HG02588 (cell line): ENCODE measurements around the gene CAPN9.

Experiments
- ATAC-seq: cut with Tn5 transposase; IDR thresholded peaks from one replicate; pipeline ENCODE4 v1.9.1; 2021; ENCODE audit warnings: mild to moderate bottlenecking, moderate library complexity; ENCODE audit not compliant: unreplicated experiment

Gene CAPN9

GRCh38 chr1:230820568-230820967 lies 73.4 kb downstream of the CAPN9 start:
- ATAC-seq, result no peak

DNA sequence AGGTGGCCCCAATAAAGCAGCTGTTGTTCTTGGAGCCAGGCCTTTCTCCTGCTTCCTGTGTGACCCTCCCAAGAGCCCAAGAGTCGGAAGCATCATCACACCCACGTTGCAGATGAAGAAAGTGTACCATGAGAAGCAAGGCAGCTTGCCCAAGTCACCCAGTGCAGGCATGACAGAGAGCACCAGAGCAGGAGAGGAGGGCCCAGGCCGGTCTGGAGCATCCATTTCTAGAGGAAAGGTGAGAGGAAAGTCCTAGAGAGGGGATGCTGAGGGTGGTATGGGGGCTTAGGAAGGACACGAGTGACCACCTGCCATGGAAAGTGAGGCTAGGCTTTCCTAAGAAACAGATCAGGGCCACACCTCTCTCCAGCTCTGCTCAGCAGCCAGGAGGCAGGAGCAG lies 74.2 kb downstream of the CAPN9 start:
- ATAC-seq, result no peak

DNA sequence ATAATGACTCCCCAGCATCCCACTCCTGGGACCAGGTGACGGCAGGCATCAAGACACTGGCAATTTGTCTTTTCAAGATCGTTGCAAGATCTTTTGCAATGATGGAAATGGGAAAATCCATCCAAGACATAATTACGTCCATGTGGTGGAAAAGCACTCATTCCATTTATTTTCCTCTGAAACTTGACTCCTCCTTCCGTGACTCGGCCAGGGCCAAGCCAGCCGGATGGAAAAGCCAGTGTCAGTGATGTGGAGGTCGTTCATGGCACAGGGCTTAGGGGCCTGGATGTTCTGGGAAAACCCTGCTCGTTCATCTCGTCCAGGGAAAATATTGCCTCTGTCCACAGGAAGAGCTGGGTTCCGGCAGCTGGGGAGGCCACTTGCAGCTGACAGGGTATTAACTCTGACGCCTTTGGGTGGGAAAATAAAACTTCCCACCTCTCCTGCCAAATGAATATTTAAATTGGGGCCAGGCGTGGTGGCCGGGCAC lies 74.9 kb downstream of the CAPN9 start:
- no peak for ATAC-seq

DNA sequence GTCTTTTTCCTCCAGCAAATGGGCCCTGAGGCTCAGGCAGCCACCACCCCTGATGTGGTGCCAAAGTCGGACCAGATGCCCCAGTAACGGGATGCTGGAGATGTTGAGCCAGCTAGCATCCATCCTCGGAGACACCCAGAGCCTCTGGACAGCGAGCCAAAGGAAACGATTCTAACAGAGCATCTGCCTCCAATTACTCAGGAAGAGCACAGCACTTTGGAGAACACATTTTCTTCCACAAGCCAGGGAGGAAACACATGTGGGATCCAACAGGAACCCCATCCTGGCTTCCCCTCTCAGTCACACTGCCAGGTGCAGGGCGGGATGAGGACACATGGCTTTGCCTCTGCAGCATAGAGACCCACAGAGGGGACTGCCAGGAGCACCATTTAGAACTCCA lies 76.2 kb downstream of the CAPN9 start:
- no peak for ATAC-seq

GRCh38 chr1:230823931-230824381 lies 76.8 kb downstream of the CAPN9 start:
- no peak for ATAC-seq

DNA sequence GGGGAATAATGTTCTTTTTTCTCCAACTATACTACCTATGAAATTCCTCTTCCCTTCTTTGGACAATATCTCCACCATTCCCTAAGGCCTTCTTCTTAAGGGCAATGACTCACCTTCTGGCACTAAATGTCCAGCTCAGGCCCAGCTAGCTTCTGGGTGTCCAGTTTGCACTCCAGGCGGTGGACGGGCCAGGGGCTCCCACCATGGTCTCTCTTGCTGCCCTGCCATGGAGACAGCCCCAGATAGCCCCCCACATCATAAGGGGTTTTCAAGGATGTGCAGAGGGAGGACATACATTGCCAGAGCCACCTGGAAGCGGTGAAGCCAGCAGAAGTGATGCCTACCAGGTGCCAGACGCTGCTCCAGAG lies 77.3 kb downstream of the CAPN9 start:
- ATAC-seq, result no peak

GRCh38 chr1:230824919-230825721 lies 77.9 kb downstream of the CAPN9 start:
- ATAC-seq, result no peak

GRCh38 chr1:230825761-230826160 lies 78.6 kb downstream of the CAPN9 start:
- no peak for ATAC-seq

GRCh38 chr1:230826166-230826875 lies 79.1 kb downstream of the CAPN9 start:
- ATAC-seq, result no peak

DNA sequence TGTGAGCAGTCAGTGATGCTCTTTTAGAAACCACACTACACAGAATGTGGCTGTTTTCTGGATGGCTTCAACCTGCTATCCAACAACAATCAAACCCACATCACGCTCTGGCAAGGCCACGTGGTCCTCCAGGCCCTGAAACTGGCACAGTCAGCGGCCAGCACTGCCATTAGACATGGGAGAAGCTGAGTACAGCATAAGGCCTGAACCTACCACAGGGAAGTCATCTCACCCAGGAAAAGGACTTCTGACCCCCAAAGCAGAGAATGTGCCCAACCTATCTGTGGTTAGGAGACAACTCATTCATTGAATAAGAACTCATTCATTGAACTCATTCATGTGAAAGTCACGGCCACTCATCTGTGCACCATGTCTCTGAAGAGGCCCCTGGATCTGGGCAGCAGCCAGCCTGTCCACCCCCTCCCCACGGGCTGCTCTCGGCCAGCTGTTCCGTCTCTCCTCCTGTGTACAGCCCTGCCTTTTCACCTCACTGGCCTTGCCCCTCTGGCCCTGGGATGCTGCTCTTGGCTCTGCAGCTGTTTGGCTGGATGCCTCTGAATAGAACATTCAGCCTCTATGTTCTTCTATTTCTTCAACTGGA lies 80.0 kb downstream of the CAPN9 start:
- ATAC-seq, result no peak

DNA sequence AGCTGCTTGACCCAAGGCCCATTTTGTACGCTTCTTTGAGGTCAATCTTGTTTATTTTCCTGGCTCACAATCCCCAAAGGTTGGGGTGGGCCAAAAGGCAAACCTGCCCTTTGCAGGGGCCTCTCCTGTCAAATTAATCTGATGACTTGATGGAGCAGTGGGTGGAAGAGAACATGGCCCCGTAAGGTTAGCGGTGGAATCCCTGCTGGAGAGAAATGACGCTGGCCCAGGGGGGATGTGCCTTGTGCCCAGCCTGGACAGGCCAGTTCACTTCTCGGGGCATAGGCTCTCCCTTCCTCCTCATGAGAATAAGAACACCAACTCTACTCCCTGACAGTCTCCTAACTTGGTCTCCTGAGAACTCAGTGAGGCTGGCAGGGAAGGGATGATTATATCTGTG lies 80.6 kb downstream of the CAPN9 start:
- no peak for ATAC-seq

DNA sequence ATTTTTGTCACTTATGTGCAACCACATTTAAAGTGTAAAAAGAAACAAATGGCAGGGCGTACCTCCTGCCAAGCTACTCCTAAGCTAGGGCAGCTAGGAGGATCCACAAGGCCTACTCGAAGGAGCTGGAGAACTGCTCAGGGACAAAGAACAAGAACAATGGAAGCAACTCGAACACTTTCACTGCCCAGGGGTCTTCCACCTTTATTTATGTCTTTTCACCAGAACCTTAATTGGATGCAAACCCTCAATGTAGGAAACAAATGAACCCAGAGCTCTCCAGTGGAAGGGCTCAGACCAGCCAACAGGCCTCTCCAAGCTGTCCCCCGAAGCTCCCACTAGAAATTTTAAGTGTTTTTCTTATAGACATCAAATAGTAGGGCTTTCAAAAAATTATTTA lies 81.2 kb downstream of the CAPN9 start:
- no peak for ATAC-seq

- ATAC-seq, result no peak
These were observed 84.6 kb downstream of the CAPN9 start for GRCh38 chr1:230831771-230832170.

DNA sequence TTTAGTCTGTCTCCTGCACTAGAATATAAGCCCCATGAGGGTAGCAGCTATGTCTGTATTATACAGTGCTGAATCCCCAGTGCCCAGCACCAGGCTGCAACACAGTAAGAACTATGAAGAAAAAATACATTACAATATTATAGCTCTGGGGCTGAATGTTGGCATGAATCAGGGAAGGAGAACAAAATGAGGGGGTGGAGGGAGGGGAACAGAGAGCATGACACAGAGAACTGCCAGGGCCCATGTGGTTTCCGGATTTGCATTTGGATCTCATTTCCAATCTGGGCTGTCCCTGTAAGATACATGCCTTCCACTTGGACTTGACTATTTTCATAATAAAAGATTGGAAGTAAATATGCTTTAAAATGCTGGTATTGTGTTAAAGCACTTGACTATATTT lies 85.3 kb downstream of the CAPN9 start:
- no peak for ATAC-seq

DNA sequence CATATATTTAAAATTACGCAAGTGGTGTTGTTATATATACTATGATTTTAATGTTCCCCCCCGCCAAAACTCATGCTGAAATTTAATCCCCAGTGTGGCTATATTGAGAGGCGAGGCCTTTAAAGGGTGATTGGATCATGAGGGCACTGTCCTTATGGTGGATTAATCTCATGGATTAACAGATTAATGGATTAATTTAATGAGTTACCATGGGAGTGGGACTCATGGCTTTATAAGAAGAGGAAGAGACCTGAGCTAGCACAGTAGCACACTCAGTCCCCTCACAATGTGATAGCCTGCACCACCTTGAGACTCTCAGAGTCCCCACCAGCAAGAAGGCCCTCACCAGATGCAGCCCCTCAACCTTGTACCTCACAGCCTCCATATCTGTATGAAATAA lies 86.3 kb downstream of the CAPN9 start:
- ATAC-seq, result no peak

GRCh38 chr1:230834292-230834691 lies 87.1 kb downstream of the CAPN9 start:
- ATAC-seq, result no peak

GRCh38 chr1:230836347-230836746 lies 89.2 kb downstream of the CAPN9 start:
- ATAC-seq, result no peak

GRCh38 chr1:230836793-230837192 lies 89.6 kb downstream of the CAPN9 start:
- ATAC-seq, result no peak

DNA sequence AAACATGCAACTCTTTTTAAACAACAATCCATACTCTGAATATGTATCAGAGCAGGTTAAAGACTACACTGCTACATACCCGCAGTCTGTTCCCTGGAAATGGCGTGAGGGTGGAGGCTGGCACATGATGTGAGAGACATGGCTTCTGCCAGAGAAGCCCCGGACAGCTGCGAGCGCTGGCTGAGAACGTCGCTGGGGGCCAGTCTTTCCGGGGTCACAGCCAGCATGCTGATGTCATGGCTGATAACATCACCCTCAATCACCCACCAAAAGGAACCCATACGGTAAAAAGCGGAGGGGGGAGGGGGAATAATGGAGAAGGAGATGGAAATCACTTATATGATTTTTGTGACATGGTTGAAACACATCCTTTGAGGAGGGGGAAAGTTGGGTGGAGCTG lies 92.0 kb downstream of the CAPN9 start:
- ATAC-seq, result no peak

DNA sequence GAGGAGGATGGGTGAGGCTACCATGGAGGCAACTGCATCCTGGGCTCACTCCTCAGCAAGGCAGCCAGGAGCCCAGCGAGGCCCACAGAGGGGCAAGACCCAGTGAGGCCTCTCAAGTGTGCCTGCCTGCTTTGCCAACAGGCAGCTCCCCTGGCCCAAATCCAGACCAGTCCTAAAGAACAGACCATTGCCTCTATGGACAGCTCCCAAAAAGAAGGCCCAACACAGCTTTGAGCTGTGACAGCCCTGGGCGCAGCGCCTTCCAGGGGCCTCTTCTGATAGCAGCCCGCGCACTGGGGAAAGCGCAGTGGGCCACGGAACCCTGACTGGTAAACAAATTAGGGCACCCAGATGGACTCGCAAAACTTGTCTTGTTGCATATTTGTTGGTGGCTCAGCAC lies 95.6 kb downstream of the CAPN9 start:
- ATAC-seq, result no peak

GRCh38 chr1:230843503-230844309 lies 96.5 kb downstream of the CAPN9 start:
- ATAC-seq, result no peak
